ENCODE measurements around the gene RBM38.
"Not testable (repeated sequence)": the region's sequence is repeated elsewhere in the genome, so short reads cannot be mapped to it uniquely, and the experiment has no call there.

The RBM38 gene

GRCh38 chr20:57416296-57417022 is 25.3 kb downstream of the RBM38 start:
- H3K9me3 ChIP-seq (ENCODE audit: low read length) = no peaks in the 10 kb centered on the region
- peaks cover 20% of the 10 kb centered on the region for H3K4me1 ChIP-seq (ENCODE audit: insufficient read depth, low read length)
- H3K4me3 ChIP-seq (ENCODE audit: low read depth in 1 of 2, low read length in 2 of 2) = no peak overlapping the region
- no peak overlapping the region for H3K27ac ChIP-seq (ENCODE audit: low read depth, low read length)
- no peaks in the 10 kb centered on the region for H3K36me3 ChIP-seq (ENCODE audit: insufficient read depth, low read length)
- no peak overlapping the region for H3K9ac ChIP-seq (ENCODE audit: low read length)
- H3K27me3 ChIP-seq (ENCODE audit: control insufficient read depth in 1 of 2, insufficient read depth in 2 of 2, low read length in 2 of 2) = no peaks in the 10 kb centered on the region

GRCh38 chr20:57417051-57417689 is 26.0 kb downstream of the RBM38 start:
- H3K27me3 ChIP-seq (ENCODE audit: control insufficient read depth in 1 of 2, insufficient read depth in 2 of 2, low read length in 2 of 2) = no peaks in the 10 kb centered on the region
- H3K4me1 ChIP-seq (ENCODE audit: insufficient read depth, low read length) = peaks cover 13% of the 10 kb centered on the region
- no peaks in the 10 kb centered on the region for H3K36me3 ChIP-seq (ENCODE audit: insufficient read depth, low read length)
- no peak overlapping the region for H3K4me3 ChIP-seq (ENCODE audit: low read depth in 1 of 2, low read length in 2 of 2)
- no peak overlapping the region for H3K27ac ChIP-seq (ENCODE audit: low read depth, low read length)
- no peaks in the 10 kb centered on the region for H3K9me3 ChIP-seq (ENCODE audit: low read length)
- no peak overlapping the region for H3K9ac ChIP-seq (ENCODE audit: low read length)

- Histone ChIP-seq H3K4me1 (ENCODE audit: insufficient read depth, low read length) (peaks cover 15% of the 10 kb centered on the region), H3K27ac (ENCODE audit: low read depth, low read length) (no peak overlapping the region)
Measured at GRCh38 chr20:57417830-57418780, 26.9 kb downstream of the RBM38 start.

GRCh38 chr20:57419479-57419878 is 28.3 kb downstream of the RBM38 start:
- not testable (repeated sequence) for H3K9ac ChIP-seq (ENCODE audit: low read length); H3K9me3 ChIP-seq (ENCODE audit: low read length); H3K27me3 ChIP-seq (ENCODE audit: control insufficient read depth in 1 of 2, insufficient read depth in 2 of 2, low read length in 2 of 2); H3K36me3 ChIP-seq (ENCODE audit: insufficient read depth, low read length); H3K27ac ChIP-seq (ENCODE audit: low read depth, low read length); H3K4me3 ChIP-seq (ENCODE audit: low read depth in 1 of 2, low read length in 2 of 2)
- peaks cover 17% of the 10 kb centered on the region for H3K4me1 ChIP-seq (ENCODE audit: insufficient read depth, low read length)

More at GRCh38 chr20:57417830-57418780, 26.9 kb downstream of the RBM38 start:
- Histone ChIP-seq H3K27me3 (ENCODE audit: control insufficient read depth in 1 of 2, insufficient read depth in 2 of 2, low read length in 2 of 2) (no peaks in the 10 kb centered on the region), H3K9me3 (ENCODE audit: low read length) (no peaks in the 10 kb centered on the region), H3K36me3 (ENCODE audit: insufficient read depth, low read length) (no peaks in the 10 kb centered on the region), H3K4me3 (ENCODE audit: low read depth in 1 of 2, low read length in 2 of 2) (no peak overlapping the region), H3K9ac (ENCODE audit: low read length) (no peak overlapping the region)

GRCh38 chr20:57420571-57421252 is 29.5 kb downstream of the RBM38 start:
- no peak overlapping the region for H3K9ac ChIP-seq (ENCODE audit: low read length)
- peaks cover 8% of the 10 kb centered on the region for H3K4me1 ChIP-seq (ENCODE audit: insufficient read depth, low read length)
- H3K27ac ChIP-seq (ENCODE audit: low read depth, low read length) = no peak overlapping the region
- no peaks in the 10 kb centered on the region for H3K36me3 ChIP-seq (ENCODE audit: insufficient read depth, low read length)
- no peak overlapping the region for H3K4me3 ChIP-seq (ENCODE audit: low read depth in 1 of 2, low read length in 2 of 2)
- H3K9me3 ChIP-seq (ENCODE audit: low read length) = no peaks in the 10 kb centered on the region
- H3K27me3 ChIP-seq (ENCODE audit: control insufficient read depth in 1 of 2, insufficient read depth in 2 of 2, low read length in 2 of 2) = no peaks in the 10 kb centered on the region

GRCh38 chr20:57421253-57422220 is 30.3 kb downstream of the RBM38 start:
- Histone ChIP-seq H3K4me3 (ENCODE audit: low read depth in 1 of 2, low read length in 2 of 2) (no peak overlapping the region), H3K9ac (ENCODE audit: low read length) (no peak overlapping the region), H3K4me1 (ENCODE audit: insufficient read depth, low read length) (peaks cover 8% of the 10 kb centered on the region), H3K36me3 (ENCODE audit: insufficient read depth, low read length) (no peaks in the 10 kb centered on the region), H3K27ac (ENCODE audit: low read depth, low read length) (no peak overlapping the region), H3K27me3 (ENCODE audit: control insufficient read depth in 1 of 2, insufficient read depth in 2 of 2, low read length in 2 of 2) (no peaks in the 10 kb centered on the region), H3K9me3 (ENCODE audit: low read length) (no peaks in the 10 kb centered on the region)

- H3K36me3 ChIP-seq (ENCODE audit: insufficient read depth, low read length) = no peaks in the 10 kb centered on the region
- no peak overlapping the region for H3K4me3 ChIP-seq (ENCODE audit: low read depth in 1 of 2, low read length in 2 of 2)
- no peaks in the 10 kb centered on the region for H3K27me3 ChIP-seq (ENCODE audit: control insufficient read depth in 1 of 2, insufficient read depth in 2 of 2, low read length in 2 of 2)
- H3K9ac ChIP-seq (ENCODE audit: low read length) = no peak overlapping the region
- no peaks in the 10 kb centered on the region for H3K9me3 ChIP-seq (ENCODE audit: low read length)
- no peak overlapping the region for H3K27ac ChIP-seq (ENCODE audit: low read depth, low read length)
- peaks cover 8% of the 10 kb centered on the region for H3K4me1 ChIP-seq (ENCODE audit: insufficient read depth, low read length)
Measured at GRCh38 chr20:57422254-57422653, 31.1 kb downstream of the RBM38 start.

- no peak overlapping the region for H3K27ac ChIP-seq (ENCODE audit: low read depth, low read length)
- H3K9ac ChIP-seq (ENCODE audit: low read length) = no peak overlapping the region
Measured at GRCh38 chr20:57425150-57426013, 34.2 kb downstream of the RBM38 start.

GRCh38 chr20:57426271-57426689 is 35.1 kb downstream of the RBM38 start:
- H3K4me3 ChIP-seq (ENCODE audit: low read depth in 1 of 2, low read length in 2 of 2) = no peak overlapping the region
- H3K9me3 ChIP-seq (ENCODE audit: low read length) = no peaks in the 10 kb centered on the region
- no peak overlapping the region for H3K9ac ChIP-seq (ENCODE audit: low read length)
- H3K36me3 ChIP-seq (ENCODE audit: insufficient read depth, low read length) = no peaks in the 10 kb centered on the region
- H3K27ac ChIP-seq (ENCODE audit: low read depth, low read length) = no peak overlapping the region
- no peaks in the 10 kb centered on the region for H3K27me3 ChIP-seq (ENCODE audit: control insufficient read depth in 1 of 2, insufficient read depth in 2 of 2, low read length in 2 of 2)
- H3K4me1 ChIP-seq (ENCODE audit: insufficient read depth, low read length) = peaks cover 8% of the 10 kb centered on the region

More at GRCh38 chr20:57425150-57426013, 34.2 kb downstream of the RBM38 start:
- Histone ChIP-seq H3K27me3 (ENCODE audit: control insufficient read depth in 1 of 2, insufficient read depth in 2 of 2, low read length in 2 of 2) (no peaks in the 10 kb centered on the region), H3K4me3 (ENCODE audit: low read depth in 1 of 2, low read length in 2 of 2) (no peak overlapping the region), H3K36me3 (ENCODE audit: insufficient read depth, low read length) (no peaks in the 10 kb centered on the region), H3K4me1 (ENCODE audit: insufficient read depth, low read length) (peaks cover 8% of the 10 kb centered on the region), H3K9me3 (ENCODE audit: low read length) (no peaks in the 10 kb centered on the region)

Data from muscle layer of colon (tissue), 2 donors.